Measurements from ENCODE around the gene BPIFA1. TPM values are rescaled to one million over a fixed set of nuclear protein-coding genes. Genes with fewer than 3 reads are reported as not detected.

The BPIFA1 gene
- total and polyA plus RNA-seq, 9 of the 15 experiments (the other 6 are each of a cell fraction or from before 2014, with no cell fraction given) = not detected

- TF ChIP-seq CEBPZ (IDR thresholded peaks at IDR 0.05; ENCODE audit: borderline replicate concordance, low read depth, low read length) (no peak), NFE2L1 (tag; IDR thresholded peaks at IDR 0.05; ENCODE audit: borderline replicate concordance, low read depth) (no peak), ZNF121 (CRISPR knock-in tag; conservative IDR thresholded peaks at IDR 0.05) (no peak), U2AF1 (optimal IDR thresholded peaks at IDR 0.05; ENCODE audit: low read depth, low read length) (no peak)
Observed at GRCh38 chr20:33217052-33217451, 18.7 kb upstream of the BPIFA1 start, which contains the start of gene BPIFA3 (continued).

- H3K9me3 ChIP-seq (replicated peaks; ENCODE audit: control insufficient read depth, insufficient read depth, low read depth, low read length) = no peaks in the 10 kb centered on the region
- 0 out of 2 replicates have a peak, but pooled peaks cover 2% of the 10 kb centered on the region for H4K20me1 ChIP-seq (replicated peaks; ENCODE audit: control insufficient read depth, insufficient read depth, low read length)
- no peaks in the 10 kb centered on the region for H3K9me1 ChIP-seq (ENCODE audit: control insufficient read depth, insufficient read depth, low read length)
- no peaks in the 10 kb centered on the region for H3K4me1 ChIP-seq (replicated peaks in 1 of 2; ENCODE audit: control insufficient read depth in 2 of 2, insufficient read depth in 2 of 2, low read length in 2 of 2)
- no peak for DNase-seq (ENCODE audit: extremely low read depth in 1 of 4, low spot score in 3 of 4)
- in situ Hi-C loops (cut with MboI) = no loop called here
- no peak overlapping the region for H3K4me2 ChIP-seq (ENCODE audit: insufficient read depth, low read length)
- intact Hi-C loops (cut with micrococcal nuclease) = no loop called here
- 0% methylated on average over 4 of the region's 4 CpGs for WGBS (ENCODE audit: insufficient coverage, low coverage, missing lambda C conversion rate)
- no peak overlapping the region for H3K9ac ChIP-seq (ENCODE audit: insufficient read depth in 1 of 2, low read depth in 2 of 2, low read length in 2 of 2)
- TF ChIP-seq CEBPB (tag; IDR thresholded peaks at IDR 0.05) = no peak
- no peak for TF ChIP-seq TRIM24 (IDR thresholded peaks at IDR 0.05)
- TF ChIP-seq BCOR (IDR thresholded peaks at IDR 0.05) = 0 out of 2 replicates have a peak, but pooled peaks have one; percentile 9
- TF ChIP-seq BDP1 (IDR thresholded peaks at IDR 0.05; ENCODE audit: insufficient read depth, insufficient read length) = no peak
- no peak for TF ChIP-seq HES1 (IDR thresholded peaks at IDR 0.05; ENCODE audit: low read depth)
- TF ChIP-seq ZFP36 (IDR thresholded peaks at IDR 0.05; ENCODE audit: low read depth, low read length, partially characterized antibody) = peak; percentile 64
- no peak for TF ChIP-seq PPARD (CRISPR knock-in tag; IDR thresholded peaks at IDR 0.05)
- no peak for TF ChIP-seq KAT8 (IDR thresholded peaks at IDR 0.05; ENCODE audit: low read depth)
- TF ChIP-seq SIX5 (IDR thresholded peaks at IDR 0.05; ENCODE audit: borderline replicate concordance in 1 of 2, insufficient read depth in 1 of 2, low read depth in 1 of 2, low read length in 2 of 2) = no peak
- TF ChIP-seq RBM25 (IDR thresholded peaks at IDR 0.05; ENCODE audit: low read depth, low read length, severe bottlenecking) = peak; percentile 79
- ChIA-PET POLR2A (no interaction called here), CTCF (ENCODE audit: low intra/inter-chr PET ratio) (no interaction called here)
- H3K79me2 ChIP-seq (ENCODE audit: control insufficient read depth, insufficient read depth, low read length) = no peaks in the 10 kb centered on the region
- H2AFZ ChIP-seq (ENCODE audit: low read depth, low read length) = no peak overlapping the region
- ATAC-seq = no peak
- no peak overlapping the region for H3K27ac ChIP-seq (ENCODE audit: extremely low read depth, low read depth, low read length)
- no peaks in the 10 kb centered on the region for H3K36me3 ChIP-seq (ENCODE audit: control insufficient read depth, insufficient read depth, low read length)
- peaks cover 0 to 8% of the 10 kb centered on the region in 2 experiments; a peak in 1 of 5 replicates for H3K27me3 ChIP-seq (ENCODE audit: control insufficient read depth in 2 of 2, insufficient read depth in 2 of 2, low read length in 2 of 2)
- FAIRE-seq = no peak
- BruUV-seq (replicated peaks) = no TSS peak
- H3K4me3 ChIP-seq = no peak overlapping the region
Observed at GRCh38 chr20:33224399-33224798, 11.4 kb upstream of the BPIFA1 start.

Data from K562 (cell line).